ENCODE data around the gene GNAT2. TPM values are rescaled to one million over a fixed set of nuclear protein-coding genes. Genes with fewer than 3 reads are reported as not detected.

The GNAT2 gene
- total RNA-seq, 6 experiments from 2014 or later = 0.11 to 0.40 (median 0.34) TPM; not detected in 3

DNA sequence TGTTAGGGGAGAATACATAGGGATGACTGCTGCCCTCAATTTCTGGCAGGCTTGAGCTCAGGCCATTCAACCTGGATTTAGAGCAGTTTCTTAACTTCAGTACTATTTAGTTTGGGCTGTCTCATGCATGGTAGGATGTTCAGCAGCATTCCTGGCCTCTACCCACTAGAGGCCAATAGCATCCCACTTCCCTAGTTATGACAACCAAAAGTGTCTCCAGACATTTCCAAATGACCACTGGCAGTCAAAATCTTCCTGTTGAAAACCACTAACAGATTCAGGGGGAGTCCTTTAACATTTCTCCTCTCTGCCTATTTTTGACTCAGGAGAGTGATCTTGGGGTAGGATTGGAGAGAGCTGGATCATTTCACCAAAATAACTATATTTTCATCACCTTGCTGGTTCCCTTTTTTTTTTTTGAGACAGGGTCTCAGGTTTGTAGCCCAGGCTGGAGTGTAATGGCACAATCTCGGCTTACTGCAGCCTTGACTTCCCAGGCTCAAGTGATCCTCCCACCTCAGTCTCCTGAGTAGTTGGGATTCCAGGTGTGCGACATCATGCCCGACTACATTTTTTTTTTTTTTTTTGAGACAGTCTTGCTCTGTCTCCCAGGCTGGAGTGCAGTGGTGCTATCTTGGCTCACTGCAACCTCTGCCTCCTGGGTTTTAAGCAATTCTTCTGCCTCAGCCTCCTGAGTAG, 8.7 kb downstream of the GNAT2 start:
- TF ChIP-seq, protein P1, sequence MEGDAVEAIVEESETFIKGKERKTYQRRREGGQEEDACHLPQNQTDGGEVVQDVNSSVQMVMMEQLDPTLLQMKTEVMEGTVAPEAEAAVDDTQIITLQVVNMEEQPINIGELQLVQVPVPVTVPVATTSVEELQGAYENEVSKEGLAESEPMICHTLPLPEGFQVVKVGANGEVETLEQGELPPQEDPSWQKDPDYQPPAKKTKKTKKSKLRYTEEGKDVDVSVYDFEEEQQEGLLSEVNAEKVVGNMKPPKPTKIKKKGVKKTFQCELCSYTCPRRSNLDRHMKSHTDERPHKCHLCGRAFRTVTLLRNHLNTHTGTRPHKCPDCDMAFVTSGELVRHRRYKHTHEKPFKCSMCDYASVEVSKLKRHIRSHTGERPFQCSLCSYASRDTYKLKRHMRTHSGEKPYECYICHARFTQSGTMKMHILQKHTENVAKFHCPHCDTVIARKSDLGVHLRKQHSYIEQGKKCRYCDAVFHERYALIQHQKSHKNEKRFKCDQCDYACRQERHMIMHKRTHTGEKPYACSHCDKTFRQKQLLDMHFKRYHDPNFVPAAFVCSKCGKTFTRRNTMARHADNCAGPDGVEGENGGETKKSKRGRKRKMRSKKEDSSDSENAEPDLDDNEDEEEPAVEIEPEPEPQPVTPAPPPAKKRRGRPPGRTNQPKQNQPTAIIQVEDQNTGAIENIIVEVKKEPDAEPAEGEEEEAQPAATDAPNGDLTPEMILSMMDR (IDR thresholded peaks at IDR 0.05) = no peak
- H3K27ac Mint-ChIP-seq = peak overlapping the region; percentile 82
- peaks cover 5% of the 10 kb centered on the region for H3K36me3 Mint-ChIP-seq (ENCODE audit: low read depth)
- H3K27me3 Mint-ChIP-seq (ENCODE audit: insufficient read depth) = peaks cover 4% of the 10 kb centered on the region; the same call in 1 of the 2 replicates
- no peak overlapping the region for H3K4me3 Mint-ChIP-seq
- DNase-seq = no peak
- H3K4me1 Mint-ChIP-seq (ENCODE audit: low read depth) = peaks cover 57% of the 10 kb centered on the region
- H3K9me3 Mint-ChIP-seq = no peaks in the 10 kb centered on the region

DNA sequence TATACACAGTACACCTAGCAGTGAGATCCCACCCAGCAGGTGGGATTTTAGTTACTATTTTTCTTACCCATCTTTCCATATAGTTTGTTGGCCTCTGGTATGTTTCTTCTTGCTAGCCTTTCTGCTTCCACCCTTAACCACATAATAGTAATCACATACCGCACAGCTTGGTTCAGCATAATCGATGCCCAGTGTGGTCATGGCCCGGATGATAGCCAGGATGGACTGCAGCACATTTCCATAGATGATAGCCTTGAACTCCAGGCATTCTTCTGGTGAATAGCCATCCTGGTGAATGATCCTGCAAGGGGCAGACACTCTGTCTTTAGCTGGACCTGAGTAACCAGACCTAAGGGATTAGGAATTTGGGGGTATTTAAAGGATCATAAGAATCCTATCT, 9.5 kb downstream of the GNAT2 start:
- Mint-ChIP-seq H3K4me1 (ENCODE audit: low read depth) (peaks cover 55% of the 10 kb centered on the region), H3K4me3 (no peak overlapping the region), H3K27ac (no peak overlapping the region), H3K27me3 (ENCODE audit: insufficient read depth) (peaks cover 3% of the 10 kb centered on the region; the same call in 1 of the 2 replicates), H3K36me3 (ENCODE audit: low read depth) (peaks cover 5% of the 10 kb centered on the region), H3K9me3 (no peaks in the 10 kb centered on the region)
- no peak for DNase-seq
- TF ChIP-seq, protein P1 (IDR thresholded peaks at IDR 0.05) = no peak

DNA sequence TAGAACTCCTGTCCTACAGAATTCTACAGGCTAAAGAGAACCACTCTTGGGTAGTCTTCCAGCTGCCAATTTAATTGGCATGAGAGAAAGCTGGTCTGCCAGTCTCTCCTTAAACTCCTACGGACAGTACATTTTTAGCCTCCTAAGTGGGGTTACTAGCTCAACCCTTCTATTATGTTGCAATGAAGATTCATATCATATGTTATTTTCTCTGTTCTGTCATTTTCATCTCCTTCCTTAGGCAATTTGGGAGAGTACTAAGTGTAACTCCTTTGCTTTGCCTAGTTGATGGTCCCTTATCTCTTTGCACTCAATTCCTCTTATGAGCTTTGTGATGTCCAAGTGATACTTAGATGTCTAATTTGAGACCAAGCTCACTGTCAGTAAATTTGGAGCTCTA, 14.0 kb downstream of the GNAT2 start:
- H3K36me3 Mint-ChIP-seq (ENCODE audit: low read depth) = peaks cover 14% of the 10 kb centered on the region
- H3K27me3 Mint-ChIP-seq (ENCODE audit: insufficient read depth) = peaks cover 3% of the 10 kb centered on the region; the same call in 1 of the 2 replicates
- peaks cover 28% of the 10 kb centered on the region for H3K4me1 Mint-ChIP-seq (ENCODE audit: low read depth)
- H3K9me3 Mint-ChIP-seq = no peaks in the 10 kb centered on the region
- DNase-seq = no peak
- no peak overlapping the region for H3K4me3 Mint-ChIP-seq
- no peak overlapping the region for H3K27ac Mint-ChIP-seq
- TF ChIP-seq, protein P1 (IDR thresholded peaks at IDR 0.05) = no peak

DNA sequence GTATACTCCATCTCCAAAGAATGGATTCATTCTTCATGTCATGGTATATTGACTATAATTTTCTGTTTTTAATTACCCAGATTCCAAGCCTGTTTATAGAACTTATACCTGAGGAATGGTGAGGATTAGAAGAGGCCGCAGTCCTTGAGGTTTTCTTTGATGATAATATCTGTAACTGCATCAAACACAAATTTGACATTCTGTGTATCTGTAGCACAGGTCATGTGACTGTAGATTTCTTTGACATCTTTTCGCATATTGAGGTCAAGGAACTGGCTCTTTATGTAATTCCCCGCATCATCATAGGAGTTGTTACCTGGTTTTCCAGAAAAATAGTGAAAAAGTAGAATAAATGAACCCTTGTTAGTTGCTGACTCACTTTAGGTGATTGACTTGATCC, 16.2 kb downstream of the GNAT2 start:
- H3K27me3 Mint-ChIP-seq (ENCODE audit: insufficient read depth) = peaks cover 3% of the 10 kb centered on the region; the same call in 1 of the 2 replicates

DNA sequence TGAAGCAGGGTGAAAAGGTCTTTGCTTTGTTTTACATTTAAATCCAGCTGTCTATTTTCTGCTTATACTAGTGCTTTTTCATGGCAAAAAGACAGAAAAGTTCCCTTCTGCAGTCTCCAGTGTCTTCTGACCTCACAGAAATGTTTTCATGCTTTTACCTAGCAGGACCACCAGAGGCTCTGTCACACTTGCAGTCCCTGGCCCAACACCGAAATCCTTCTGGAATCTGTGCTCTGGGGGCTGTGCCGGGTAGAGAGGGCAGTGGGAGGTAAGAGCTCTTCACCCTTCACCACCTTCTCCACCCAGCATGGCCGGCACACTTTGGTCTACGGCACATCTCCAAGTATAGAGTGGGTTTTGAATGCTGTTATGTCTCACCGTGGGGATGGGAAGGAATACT, 20.8 kb downstream of the GNAT2 start:
- no peak for DNase-seq
- no peak overlapping the region for H3K27ac Mint-ChIP-seq
- H3K9me3 Mint-ChIP-seq = no peaks in the 10 kb centered on the region
- no peak overlapping the region for H3K4me3 Mint-ChIP-seq
- TF ChIP-seq, protein P1 (IDR thresholded peaks at IDR 0.05) = peak; percentile 31; the same call in 1 of the 2 replicates
- H3K36me3 Mint-ChIP-seq (ENCODE audit: low read depth) = peaks cover 36% of the 10 kb centered on the region
- peaks cover 37% of the 10 kb centered on the region for H3K4me1 Mint-ChIP-seq (ENCODE audit: low read depth)
- H3K27me3 Mint-ChIP-seq (ENCODE audit: insufficient read depth) = no peaks in the 10 kb centered on the region; the same call in 1 of the 2 replicates

More for the DNA sequence above, 16.2 kb downstream of the GNAT2 start:
- DNase-seq = no peak
- Mint-ChIP-seq H3K36me3 (ENCODE audit: low read depth) (peaks cover 30% of the 10 kb centered on the region), H3K4me1 (ENCODE audit: low read depth) (peaks cover 19% of the 10 kb centered on the region), H3K27ac (no peak overlapping the region), H3K9me3 (no peaks in the 10 kb centered on the region), H3K4me3 (no peak overlapping the region)
- TF ChIP-seq, protein P1 (IDR thresholded peaks at IDR 0.05) = no peak
